ENCODE measurements around the gene RPS6KA2.

Gene RPS6KA2

GRCh38 chr6:166466178-166467122 is 160.6 kb downstream of the RPS6KA2 start:
- Mint-ChIP-seq H3K36me3 (ENCODE audit: low read depth) (no peaks in the 10 kb centered on the region), H3K4me3 (no peak overlapping the region), H3K27me3 (ENCODE audit: low read depth) (no peaks in the 10 kb centered on the region), H3K9me3 (no peaks in the 10 kb centered on the region), H3K4me1 (ENCODE audit: low read depth) (no peaks in the 10 kb centered on the region), H3K27ac (no peak overlapping the region)
- DNase-seq (ENCODE audit: low spot score), result no peak

DNA sequence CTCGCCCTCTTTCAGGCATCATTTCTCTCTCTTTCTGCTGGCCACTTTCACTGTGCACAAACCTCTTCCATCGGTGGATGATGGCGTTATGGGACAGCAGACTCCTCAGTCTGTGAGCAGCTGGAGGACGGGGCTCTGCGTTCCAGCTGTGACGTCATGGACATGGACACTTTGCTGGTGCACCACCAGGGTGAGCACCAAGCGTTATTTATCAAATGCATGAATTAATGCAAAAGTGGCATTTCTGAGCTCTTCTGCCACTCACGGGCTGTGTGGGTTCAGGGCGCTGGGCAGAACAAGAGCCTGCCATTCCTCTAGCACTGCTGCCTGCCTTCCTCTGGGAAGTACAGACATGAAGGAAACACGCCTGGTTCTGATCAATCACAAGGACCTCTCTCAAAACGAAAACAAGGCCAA is 161.4 kb downstream of the RPS6KA2 start:
- Mint-ChIP-seq H3K27me3 (ENCODE audit: low read depth) (no peaks in the 10 kb centered on the region), H3K36me3 (ENCODE audit: low read depth) (no peaks in the 10 kb centered on the region), H3K4me1 (ENCODE audit: low read depth) (no peaks in the 10 kb centered on the region), H3K4me3 (no peak overlapping the region), H3K9me3 (no peaks in the 10 kb centered on the region), H3K27ac (no peak overlapping the region)
- DNase-seq (ENCODE audit: low spot score), result no peak

DNA sequence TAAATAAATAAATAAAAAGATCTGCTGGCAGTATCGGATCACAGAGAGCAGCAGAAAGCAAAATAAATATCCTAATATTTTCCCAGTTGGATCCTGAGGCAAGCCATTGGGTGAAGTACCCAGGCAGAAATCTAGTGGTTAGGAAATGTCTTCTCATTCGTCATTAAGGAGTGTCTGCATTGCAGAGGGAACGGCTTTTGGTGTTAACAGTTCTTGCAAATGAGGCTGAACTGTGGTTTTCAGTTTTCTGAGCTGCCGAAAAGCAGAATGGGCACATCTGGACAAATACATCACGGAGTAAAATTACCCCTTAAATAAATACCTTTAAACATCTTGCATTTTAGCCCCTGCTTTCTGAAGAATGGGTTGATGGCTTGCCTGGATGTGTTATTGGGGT is 162.1 kb downstream of the RPS6KA2 start:
- no peaks in the 10 kb centered on the region for H3K4me1 Mint-ChIP-seq (ENCODE audit: low read depth)
- H3K36me3 Mint-ChIP-seq (ENCODE audit: low read depth), result no peaks in the 10 kb centered on the region
- no peak overlapping the region for H3K27ac Mint-ChIP-seq
- H3K9me3 Mint-ChIP-seq, result no peaks in the 10 kb centered on the region
- DNase-seq (ENCODE audit: low spot score), result no peak
- no peak overlapping the region for H3K4me3 Mint-ChIP-seq
- no peaks in the 10 kb centered on the region for H3K27me3 Mint-ChIP-seq (ENCODE audit: low read depth)

GRCh38 chr6:166464068-166465002 is 162.7 kb downstream of the RPS6KA2 start:
- H3K4me1 Mint-ChIP-seq (ENCODE audit: low read depth), result no peaks in the 10 kb centered on the region
- no peak for DNase-seq (ENCODE audit: low spot score)
- H3K27ac Mint-ChIP-seq, result no peak overlapping the region
- H3K27me3 Mint-ChIP-seq (ENCODE audit: low read depth), result no peaks in the 10 kb centered on the region
- H3K9me3 Mint-ChIP-seq, result no peaks in the 10 kb centered on the region
- no peaks in the 10 kb centered on the region for H3K36me3 Mint-ChIP-seq (ENCODE audit: low read depth)
- no peak overlapping the region for H3K4me3 Mint-ChIP-seq

DNA sequence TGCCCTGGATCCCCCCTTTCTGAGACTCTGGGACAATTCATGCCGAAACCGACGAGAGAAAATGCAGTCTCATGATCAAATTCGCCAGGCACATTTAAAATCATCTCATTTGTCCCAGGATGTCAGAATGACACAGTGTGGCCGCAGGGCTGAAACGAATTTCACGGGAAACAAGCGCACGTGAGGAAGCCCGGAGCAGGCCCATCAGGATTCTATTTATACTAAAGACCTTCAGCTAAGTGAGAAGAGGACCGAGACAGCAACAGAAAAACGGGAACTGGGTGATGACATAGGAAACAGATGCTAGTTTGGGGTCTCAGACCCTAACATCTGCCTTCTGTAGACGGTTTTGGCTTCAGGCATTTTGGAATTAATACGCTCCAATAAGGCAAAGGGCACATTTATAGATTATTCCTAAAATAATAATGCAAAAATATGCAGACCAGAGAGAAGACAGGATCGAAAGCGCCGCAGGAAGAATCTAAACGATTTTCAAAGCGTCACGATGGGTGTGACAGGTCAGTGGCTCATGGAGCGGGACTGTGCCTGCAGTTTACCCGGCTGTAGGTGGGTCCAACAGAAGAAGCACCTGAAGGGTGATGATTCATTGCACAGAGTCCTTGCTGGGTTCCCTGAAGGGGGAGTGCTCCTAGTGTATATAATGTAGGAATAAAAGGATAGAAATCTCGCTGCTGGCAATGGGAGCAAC is 163.5 kb downstream of the RPS6KA2 start:
- H3K27me3 Mint-ChIP-seq (ENCODE audit: low read depth), result no peaks in the 10 kb centered on the region
- no peaks in the 10 kb centered on the region for H3K4me1 Mint-ChIP-seq (ENCODE audit: low read depth)
- H3K4me3 Mint-ChIP-seq, result no peak overlapping the region
- no peaks in the 10 kb centered on the region for H3K9me3 Mint-ChIP-seq
- H3K36me3 Mint-ChIP-seq (ENCODE audit: low read depth), result no peaks in the 10 kb centered on the region
- no peak for DNase-seq (ENCODE audit: low spot score)
- no peak overlapping the region for H3K27ac Mint-ChIP-seq

- Mint-ChIP-seq H3K36me3 (ENCODE audit: low read depth) (no peaks in the 10 kb centered on the region), H3K4me3 (no peak overlapping the region), H3K27ac (no peak overlapping the region), H3K4me1 (ENCODE audit: low read depth) (no peaks in the 10 kb centered on the region), H3K27me3 (ENCODE audit: low read depth) (no peaks in the 10 kb centered on the region), H3K9me3 (peaks cover 6% of the 10 kb centered on the region)
- DNase-seq (ENCODE audit: low spot score), result no peak
Observed at GRCh38 chr6:166462461-166463135, 164.5 kb downstream of the RPS6KA2 start.

DNA sequence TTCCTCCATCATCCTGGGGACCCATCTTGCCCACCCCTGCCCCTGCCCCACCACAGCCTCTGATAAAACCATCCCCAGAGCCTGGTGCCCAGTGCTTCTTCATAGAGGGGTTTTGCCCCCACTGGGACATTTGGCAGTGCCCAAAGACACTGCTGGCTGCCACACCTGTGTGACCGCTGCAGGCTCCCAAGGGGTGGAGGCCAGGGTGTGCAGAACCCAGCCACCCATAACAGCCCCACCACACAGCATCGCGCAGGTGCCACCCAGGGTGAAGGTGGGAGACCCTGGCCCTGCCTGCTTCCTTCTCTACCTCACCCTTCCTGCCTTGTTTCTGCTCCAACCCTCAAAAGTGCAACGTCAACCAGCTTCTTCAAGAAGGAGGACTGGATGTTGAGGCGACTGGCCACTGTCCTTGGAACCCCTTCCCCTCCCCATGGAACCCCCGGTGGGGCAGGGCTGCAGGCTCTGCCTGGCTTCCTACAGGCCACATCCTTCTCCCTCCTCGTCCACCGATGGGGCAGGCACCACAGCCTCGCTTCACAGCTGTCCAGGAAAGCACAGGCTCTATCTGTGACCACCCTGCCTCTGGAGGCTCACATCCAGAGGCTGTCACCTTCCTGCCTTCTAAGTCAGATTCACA is 165.1 kb downstream of the RPS6KA2 start:
- Mint-ChIP-seq H3K9me3 (peaks cover 7% of the 10 kb centered on the region), H3K4me1 (ENCODE audit: low read depth) (no peaks in the 10 kb centered on the region), H3K36me3 (ENCODE audit: low read depth) (no peaks in the 10 kb centered on the region), H3K27ac (no peak overlapping the region), H3K27me3 (ENCODE audit: low read depth) (no peaks in the 10 kb centered on the region), H3K4me3 (no peak overlapping the region)
- no peak for DNase-seq (ENCODE audit: low spot score)

- Mint-ChIP-seq H3K27ac (no peak overlapping the region), H3K4me3 (no peak overlapping the region), H3K9me3 (peaks cover 7% of the 10 kb centered on the region), H3K36me3 (ENCODE audit: low read depth) (no peaks in the 10 kb centered on the region), H3K27me3 (ENCODE audit: low read depth) (no peaks in the 10 kb centered on the region), H3K4me1 (ENCODE audit: low read depth) (no peaks in the 10 kb centered on the region)
- DNase-seq (ENCODE audit: low spot score), result no peak
Observed at GRCh38 chr6:166460473-166461437, 166.3 kb downstream of the RPS6KA2 start.

- H3K36me3 Mint-ChIP-seq (ENCODE audit: low read depth), result no peaks in the 10 kb centered on the region
- no peaks in the 10 kb centered on the region for H3K27me3 Mint-ChIP-seq (ENCODE audit: low read depth)
- no peaks in the 10 kb centered on the region for H3K4me1 Mint-ChIP-seq (ENCODE audit: low read depth)
- peaks cover 7% of the 10 kb centered on the region for H3K9me3 Mint-ChIP-seq
- DNase-seq (ENCODE audit: low spot score), result no peak
- H3K4me3 Mint-ChIP-seq, result no peak overlapping the region
- no peak overlapping the region for H3K27ac Mint-ChIP-seq
Observed at GRCh38 chr6:166459906-166460305, 167.1 kb downstream of the RPS6KA2 start.

- no peak overlapping the region for H3K27ac Mint-ChIP-seq
- H3K9me3 Mint-ChIP-seq, result peaks cover 7% of the 10 kb centered on the region
- no peak for DNase-seq (ENCODE audit: low spot score)
- no peaks in the 10 kb centered on the region for H3K36me3 Mint-ChIP-seq (ENCODE audit: low read depth)
- H3K4me3 Mint-ChIP-seq, result no peak overlapping the region
- H3K4me1 Mint-ChIP-seq (ENCODE audit: low read depth), result no peaks in the 10 kb centered on the region
- no peaks in the 10 kb centered on the region for H3K27me3 Mint-ChIP-seq (ENCODE audit: low read depth)
Observed at GRCh38 chr6:166459272-166459671, 167.8 kb downstream of the RPS6KA2 start.

DNA sequence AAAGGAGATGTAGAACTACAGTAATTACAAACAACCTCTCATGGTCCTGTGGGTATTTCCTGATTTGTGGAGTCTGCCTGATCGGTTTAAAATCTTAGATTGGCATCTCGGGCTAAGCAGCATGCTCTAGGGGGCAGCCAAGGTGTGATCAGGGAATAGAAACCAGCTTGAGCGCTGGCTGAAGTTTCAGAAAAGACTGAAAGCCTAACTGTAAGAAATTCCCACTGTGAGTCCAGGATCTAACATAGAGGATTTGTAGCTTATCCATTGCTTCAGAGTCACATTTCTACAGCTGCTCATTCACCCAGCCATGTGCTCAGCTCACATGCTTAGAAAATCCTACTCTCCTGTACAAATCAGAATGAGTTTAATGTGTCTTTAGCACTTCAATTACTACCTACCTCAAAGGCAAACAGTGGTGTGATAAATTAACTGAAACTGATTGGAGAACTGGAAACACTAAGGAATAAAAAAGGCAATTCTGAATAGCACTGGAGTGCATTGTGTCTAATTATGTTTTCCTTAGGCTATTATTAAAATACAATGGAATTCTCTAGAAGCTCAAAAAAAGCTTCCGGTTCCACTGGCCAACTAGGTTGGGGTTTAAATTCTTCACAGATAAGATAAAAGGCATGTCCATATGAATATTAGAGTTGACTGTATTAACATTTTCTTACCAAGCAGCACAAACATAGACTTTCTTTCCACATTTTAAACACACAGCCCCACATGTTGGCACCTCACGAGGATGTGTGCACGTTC is 170.5 kb downstream of the RPS6KA2 start:
- Mint-ChIP-seq H3K36me3 (ENCODE audit: low read depth) (no peaks in the 10 kb centered on the region), H3K27ac (no peak overlapping the region), H3K27me3 (ENCODE audit: low read depth) (no peaks in the 10 kb centered on the region), H3K9me3 (peaks cover 7% of the 10 kb centered on the region), H3K4me3 (no peak overlapping the region), H3K4me1 (ENCODE audit: low read depth) (no peaks in the 10 kb centered on the region)
- no peak for DNase-seq (ENCODE audit: low spot score)
